GM12878 (cell line): ENCODE data around the gene PREX1.

Source experiments
- CREB1 ChIP-seq: IDR thresholded peaks from 2 replicates; pipeline ENCODE4 v1.6.1; 2012; ENCODE audit warnings: low read depth, mild to moderate bottlenecking, inconsistent platforms
- NFIC ChIP-seq: IDR thresholded peaks from 2 replicates; pipeline ENCODE4 v1.6.1; 2012; ENCODE audit warnings: low read depth, mild to moderate bottlenecking, inconsistent platforms, low read length, moderate library complexity
- POLR2A ChIP-seq: IDR thresholded peaks from 2 replicates; pipeline ENCODE4 v1.6.1; 2011; ENCODE audit warnings: low read depth, mild to moderate bottlenecking, low read length
- POLR2AphosphoS5 ChIP-seq: IDR thresholded peaks from 2 replicates; pipeline ENCODE4 v1.6.1; 2011; ENCODE audit warnings: mild to moderate bottlenecking, low read length, inconsistent platforms
- RAD21 ChIP-seq: IDR thresholded peaks from 2 replicates; pipeline ENCODE4 v1.6.1; 2011; ENCODE audit warnings: mild to moderate bottlenecking, low read depth, low read length, moderate library complexity; ENCODE audit not compliant: insufficient read depth
- SIN3A ChIP-seq: IDR thresholded peaks from 2 replicates; pipeline ENCODE4 v1.6.1; 2012; ENCODE audit warnings: low read depth, low read length, improper control_type of control experiment

DNA sequence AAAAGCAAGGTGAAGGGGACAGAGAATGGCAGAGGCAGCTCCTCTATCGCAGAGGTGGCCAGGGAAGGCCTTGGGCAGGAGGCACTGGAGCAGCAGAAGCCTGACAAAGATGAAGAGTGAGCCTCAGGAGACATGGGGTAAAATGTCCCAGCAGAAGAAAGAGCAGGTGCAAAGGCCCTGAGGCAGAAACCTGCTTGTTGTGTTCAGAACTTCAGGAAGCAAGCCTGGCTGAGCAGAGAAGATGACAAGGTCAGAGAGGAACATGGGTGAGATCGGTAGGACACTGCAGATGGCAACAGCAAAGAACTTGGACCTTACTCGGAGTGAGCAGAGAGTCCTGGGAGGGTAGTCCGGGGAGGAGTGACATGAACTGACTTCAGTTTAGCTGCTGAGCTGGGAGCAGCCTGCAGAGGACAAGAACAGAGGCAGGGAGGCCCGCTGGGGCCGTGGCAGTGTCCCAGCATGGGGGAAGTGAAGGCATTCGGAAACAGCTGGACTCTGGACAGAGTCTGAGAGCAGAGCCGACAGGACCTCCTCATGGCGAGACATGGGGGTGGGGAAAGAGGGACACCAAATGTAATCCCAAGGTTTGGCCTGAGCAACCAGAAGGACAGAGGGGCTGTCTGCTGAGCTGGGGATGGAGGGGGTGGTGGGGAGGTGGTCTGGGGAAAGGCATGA, 106.3 kb downstream of the PREX1 start:
- TF ChIP-seq CREB1 (no peak), SIN3A (no peak), POLR2AphosphoS5 (no peak), POLR2A (no peak; the same call in 1 of the 2 replicates), NFIC (no peak), RAD21 (no peak)
